Osteocyte (in vitro differentiated cells): ENCODE measurements around the gene ZNF521. TPM values are rescaled to one million over a fixed set of nuclear protein-coding genes. Genes with fewer than 3 reads are reported as not detected.

ENCODE experiments used
- DNase-seq: peaks from one replicate; pipeline ENCODE4 v3.0.0; 2021; ENCODE audit warnings: mixed read lengths; ENCODE audit not compliant: unreplicated experiment; ENCODE audit errors: extremely low spot score
- H3K27ac Mint-ChIP-seq: one replicate; pipeline ENCODE4 v1.8.0; 2021; ENCODE audit warnings: mild to moderate bottlenecking, mixed read lengths; ENCODE audit not compliant: unreplicated experiment
- H3K27me3 Mint-ChIP-seq: one replicate; pipeline ENCODE4 v1.8.0; 2021; ENCODE audit warnings: mixed read lengths; ENCODE audit not compliant: unreplicated experiment
- H3K36me3 Mint-ChIP-seq: one replicate; pipeline ENCODE4 v1.8.0; 2021; ENCODE audit warnings: mixed read lengths; ENCODE audit not compliant: unreplicated experiment
- H3K4me1 Mint-ChIP-seq: one replicate; pipeline ENCODE4 v1.8.0; 2021; ENCODE audit warnings: mixed read lengths; ENCODE audit not compliant: unreplicated experiment
- H3K4me3 Mint-ChIP-seq: one replicate; pipeline ENCODE4 v1.8.0; 2021; ENCODE audit warnings: mild to moderate bottlenecking, moderate library complexity, mixed read lengths; ENCODE audit not compliant: unreplicated experiment
- H3K9me3 Mint-ChIP-seq: one replicate; pipeline ENCODE4 v1.8.0; 2021; ENCODE audit warnings: mixed read lengths; ENCODE audit not compliant: unreplicated experiment
- CTCF ChIP-seq: fragments of 200-600 bp; sonication (generic); IDR thresholded peaks from 2 replicates; pipeline ENCODE4 v1.5.0; 2021; ENCODE audit warnings: antibody characterized with exemption, mild to moderate bottlenecking, moderate library complexity
- total RNA-seq: library from RNA; stranded (reverse); gene quantifications from 2 replicates; pipeline ENCODE4 v1.2.1, GENCODE V29; 2021

The ZNF521 gene
- total RNA-seq, 1 donor from 2014 or later = 57.1 TPM

- no peak for TF ChIP-seq CTCF
- DNase-seq = no peak
- H3K4me3 Mint-ChIP-seq = no peak overlapping the region
Measured at GRCh38 chr18:25192065-25192464, 159.9 kb downstream of the ZNF521 start.

GRCh38 chr18:25190472-25190871 is 161.5 kb downstream of the ZNF521 start:
- no peaks in the 10 kb centered on the region for H3K27me3 Mint-ChIP-seq
- no peak overlapping the region for H3K27ac Mint-ChIP-seq
- no peak for TF ChIP-seq CTCF
- H3K4me1 Mint-ChIP-seq = peaks cover 7% of the 10 kb centered on the region
- no peaks in the 10 kb centered on the region for H3K9me3 Mint-ChIP-seq
- H3K4me3 Mint-ChIP-seq = no peak overlapping the region
- no peak for DNase-seq
- H3K36me3 Mint-ChIP-seq = peaks cover 17% of the 10 kb centered on the region

More at GRCh38 chr18:25192065-25192464, 159.9 kb downstream of the ZNF521 start:
- Mint-ChIP-seq H3K27ac (no peak overlapping the region), H3K36me3 (peaks cover 17% of the 10 kb centered on the region), H3K4me1 (peaks cover 7% of the 10 kb centered on the region), H3K9me3 (no peaks in the 10 kb centered on the region), H3K27me3 (no peaks in the 10 kb centered on the region)

GRCh38 chr18:25189391-25190185 is 162.4 kb downstream of the ZNF521 start:
- DNase-seq = no peak
- no peak for TF ChIP-seq CTCF
- Mint-ChIP-seq H3K27ac (no peak overlapping the region), H3K27me3 (no peaks in the 10 kb centered on the region), H3K36me3 (peaks cover 19% of the 10 kb centered on the region), H3K4me3 (no peak overlapping the region), H3K4me1 (peaks cover 7% of the 10 kb centered on the region), H3K9me3 (no peaks in the 10 kb centered on the region)

GRCh38 chr18:25187521-25188192 is 164.3 kb downstream of the ZNF521 start:
- Mint-ChIP-seq H3K27ac (no peak overlapping the region), H3K4me3 (no peak overlapping the region), H3K9me3 (no peaks in the 10 kb centered on the region), H3K4me1 (peaks cover 7% of the 10 kb centered on the region), H3K27me3 (no peaks in the 10 kb centered on the region), H3K36me3 (peaks cover 13% of the 10 kb centered on the region)
- TF ChIP-seq CTCF = no peak
- no peak for DNase-seq

GRCh38 chr18:25186871-25187270 is 165.1 kb downstream of the ZNF521 start:
- Mint-ChIP-seq H3K27me3 (no peaks in the 10 kb centered on the region), H3K4me1 (peaks cover 7% of the 10 kb centered on the region), H3K4me3 (no peak overlapping the region), H3K36me3 (peaks cover 13% of the 10 kb centered on the region), H3K27ac (no peak overlapping the region), H3K9me3 (no peaks in the 10 kb centered on the region)
- no peak for TF ChIP-seq CTCF
- no peak for DNase-seq
